Fibroblast of lung (primary cell): ENCODE measurements around the gene SLC17A9. TPM values are rescaled to one million over a fixed set of nuclear protein-coding genes. Genes with fewer than 3 reads are reported as not detected.

ENCODE experiments used
- DNase-seq, 2 donors: peaks; one replicate each; pipeline versions ENCODE4 v3.0.0 to v3.0.0-alpha.2; 2010; ENCODE audit warnings: low read depth in 2 of 2
- H2AFZ ChIP-seq: 2 replicates; pipeline ENCODE4 v1.5.1; 2012; ENCODE audit warnings: low read length, control low read depth, inconsistent platforms
- H3K27ac ChIP-seq: 2 replicates; pipeline ENCODE4 v1.5.1; 2011; ENCODE audit warnings: low read length, control low read depth; ENCODE audit not compliant: insufficient read depth
- H3K27me3 ChIP-seq: 2 replicates; pipeline ENCODE4 v1.5.1; 2011; ENCODE audit warnings: mild to moderate bottlenecking, low read length; ENCODE audit not compliant: control insufficient read depth, insufficient read depth
- H3K36me3 ChIP-seq: 2 replicates; pipeline ENCODE4 v1.5.1; 2011; ENCODE audit warnings: low read length; ENCODE audit not compliant: control insufficient read depth, insufficient read depth
- H3K4me1 ChIP-seq: 2 replicates; pipeline ENCODE4 v1.5.1; 2011; ENCODE audit warnings: low read length; ENCODE audit not compliant: control insufficient read depth, insufficient read depth; ENCODE audit errors: extremely low read depth
- H3K4me2 ChIP-seq: 2 replicates; pipeline ENCODE4 v1.5.1; 2011; ENCODE audit warnings: low read length, control low read depth; ENCODE audit not compliant: insufficient read depth; ENCODE audit errors: extremely low read depth
- H3K4me3 ChIP-seq, 4 experiments: fragments of 200-600 bp in 1 of 4; sonication (generic) in 1 of 4; replicated peaks in 1 of 4; 2 replicates each; pipeline ENCODE4 v1.5.1; 2011 to 2016; ENCODE audit warnings: low read length in 4 of 4, low read depth in 3 of 4, mild to moderate bottlenecking in 3 of 4, control low read depth in 2 of 4, inconsistent platforms in 1 of 4, mixed read lengths in 1 of 4; ENCODE audit not compliant: insufficient read depth in 1 of 4; ENCODE audit errors: control extremely low read depth in 1 of 4
- H3K79me2 ChIP-seq: 2 replicates; pipeline ENCODE4 v1.5.1; 2012; ENCODE audit warnings: mild to moderate bottlenecking, low read length, inconsistent platforms; ENCODE audit not compliant: control insufficient read depth, insufficient read depth
- H3K9ac ChIP-seq: 2 replicates; pipeline ENCODE4 v1.5.1; 2011; ENCODE audit warnings: mild to moderate bottlenecking, low read length, control low read depth; ENCODE audit not compliant: insufficient read depth
- H3K9me3 ChIP-seq: 2 replicates; pipeline ENCODE4 v1.5.1; 2012; ENCODE audit warnings: low read depth, low read length; ENCODE audit not compliant: control insufficient read depth, insufficient read depth
- H4K20me1 ChIP-seq: 2 replicates; pipeline ENCODE4 v1.5.1; 2011; ENCODE audit warnings: low read length; ENCODE audit not compliant: control insufficient read depth, insufficient read depth; ENCODE audit errors: extremely low read depth
- EZH2 ChIP-seq: IDR thresholded peaks from 2 replicates; pipeline ENCODE4 v1.5.1; 2012; ENCODE audit warnings: low read length, control low read depth, mild to moderate bottlenecking; ENCODE audit errors: missing control alignments
- polyA plus RNA-seq, 2 donors: library from polyadenylated mRNA; depleted of rRNA in 1 of 2; stranded (reverse) in 1 of 2; unstranded in 1 of 2; fragments of >200 nt; gene quantifications; 2 replicates each; pipeline ENCODE4 v1.2.1, GENCODE V29; 2011 to 2012; ENCODE audit warnings: missing spikeins in 1 of 2
- total RNA-seq: library from RNA; depleted of rRNA; stranded (reverse); fragments of >200 nt; gene quantifications from 2 replicates; pipeline ENCODE4 v1.2.1, GENCODE V29; 2014
- TF ChIP-seq, protein P1 (sequence below), 2 donors: IDR thresholded peaks in 1 of 2; conservative IDR thresholded peaks in 1 of 2; 1 replicate in 1 of 2; 2 replicates in 1 of 2; pipeline ENCODE4 v1.5.1; 2011 to 2012; ENCODE audit warnings: low read length in 2 of 2, control low read depth in 1 of 2, inconsistent platforms in 1 of 2, low read depth in 1 of 2, mild to moderate bottlenecking in 1 of 2

Gene SLC17A9
- total and polyA plus RNA-seq, 2 donors (not counting 1 experiment from before 2014, with no cell fraction given) = 6.4 to 6.8 TPM

DNA sequence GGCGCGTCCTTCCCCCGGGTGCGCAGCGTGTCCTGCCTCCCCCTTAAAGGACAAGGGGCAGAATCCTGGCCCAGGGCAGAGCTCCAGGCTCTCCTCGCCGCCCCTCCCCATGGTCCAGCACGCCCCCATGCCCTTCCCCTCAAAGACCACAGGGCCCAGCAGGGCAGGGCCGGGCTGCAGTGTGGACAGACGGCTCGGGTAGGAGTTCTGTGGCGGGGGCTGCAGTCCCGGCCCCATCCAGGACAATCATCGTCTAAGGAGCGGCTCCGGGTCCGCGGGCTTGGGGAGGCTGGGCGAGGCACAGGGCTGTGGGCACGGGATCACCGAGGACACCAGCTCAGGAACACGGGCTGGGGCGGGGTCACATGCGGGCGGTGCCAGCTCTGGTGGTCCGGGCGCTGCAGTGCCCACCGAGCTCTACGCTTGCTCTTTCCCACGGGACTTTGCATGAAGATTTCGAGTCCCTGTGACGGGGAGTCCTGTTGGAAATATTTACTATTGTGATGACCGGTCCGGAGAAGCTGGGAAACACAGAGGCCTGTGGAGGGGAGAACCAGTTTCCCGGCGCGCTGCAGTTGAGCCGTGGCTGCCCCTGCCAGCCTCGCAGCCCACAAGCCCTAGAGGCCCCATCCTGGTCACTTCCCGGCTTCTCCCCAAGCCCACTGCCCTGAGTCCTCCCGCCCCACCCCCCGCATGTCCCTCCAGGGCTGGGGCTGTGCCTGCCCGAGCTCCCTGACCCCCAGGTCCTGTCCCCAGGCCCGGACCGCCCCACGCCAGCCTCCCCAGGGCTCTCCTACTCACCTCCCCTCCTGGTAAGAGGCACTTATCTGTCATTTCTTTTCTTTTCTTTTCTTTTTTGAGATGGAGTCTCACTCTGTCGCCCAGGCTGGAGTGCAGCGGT lies 20.6 kb downstream of the SLC17A9 start:
- Histone ChIP-seq H3K4me1 (no peaks in the 10 kb centered on the region), H2AFZ (no peak overlapping the region), H3K27ac (no peak overlapping the region), H3K36me3 (no peaks in the 10 kb centered on the region), H3K4me3 (peak overlapping the region in 1 of 4 experiments; percentile 34), H3K9ac (no peak overlapping the region), H3K27me3 (peaks cover 22% of the 10 kb centered on the region), H3K9me3 (no peaks in the 10 kb centered on the region), H3K79me2 (no peaks in the 10 kb centered on the region), H4K20me1 (no peaks in the 10 kb centered on the region), H3K4me2 (no peak overlapping the region)
- peak; percentile 63 for TF ChIP-seq EZH2
- TF ChIP-seq, protein P1, sequence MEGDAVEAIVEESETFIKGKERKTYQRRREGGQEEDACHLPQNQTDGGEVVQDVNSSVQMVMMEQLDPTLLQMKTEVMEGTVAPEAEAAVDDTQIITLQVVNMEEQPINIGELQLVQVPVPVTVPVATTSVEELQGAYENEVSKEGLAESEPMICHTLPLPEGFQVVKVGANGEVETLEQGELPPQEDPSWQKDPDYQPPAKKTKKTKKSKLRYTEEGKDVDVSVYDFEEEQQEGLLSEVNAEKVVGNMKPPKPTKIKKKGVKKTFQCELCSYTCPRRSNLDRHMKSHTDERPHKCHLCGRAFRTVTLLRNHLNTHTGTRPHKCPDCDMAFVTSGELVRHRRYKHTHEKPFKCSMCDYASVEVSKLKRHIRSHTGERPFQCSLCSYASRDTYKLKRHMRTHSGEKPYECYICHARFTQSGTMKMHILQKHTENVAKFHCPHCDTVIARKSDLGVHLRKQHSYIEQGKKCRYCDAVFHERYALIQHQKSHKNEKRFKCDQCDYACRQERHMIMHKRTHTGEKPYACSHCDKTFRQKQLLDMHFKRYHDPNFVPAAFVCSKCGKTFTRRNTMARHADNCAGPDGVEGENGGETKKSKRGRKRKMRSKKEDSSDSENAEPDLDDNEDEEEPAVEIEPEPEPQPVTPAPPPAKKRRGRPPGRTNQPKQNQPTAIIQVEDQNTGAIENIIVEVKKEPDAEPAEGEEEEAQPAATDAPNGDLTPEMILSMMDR (conservative IDR thresholded peaks at IDR 0.05 in 1 of 2, IDR thresholded peaks at IDR 0.05 in 1 of 2; ENCODE audit: low read depth in 1 of 2, low read length in 2 of 2) = no peak
- DNase-seq = no peak

DNA sequence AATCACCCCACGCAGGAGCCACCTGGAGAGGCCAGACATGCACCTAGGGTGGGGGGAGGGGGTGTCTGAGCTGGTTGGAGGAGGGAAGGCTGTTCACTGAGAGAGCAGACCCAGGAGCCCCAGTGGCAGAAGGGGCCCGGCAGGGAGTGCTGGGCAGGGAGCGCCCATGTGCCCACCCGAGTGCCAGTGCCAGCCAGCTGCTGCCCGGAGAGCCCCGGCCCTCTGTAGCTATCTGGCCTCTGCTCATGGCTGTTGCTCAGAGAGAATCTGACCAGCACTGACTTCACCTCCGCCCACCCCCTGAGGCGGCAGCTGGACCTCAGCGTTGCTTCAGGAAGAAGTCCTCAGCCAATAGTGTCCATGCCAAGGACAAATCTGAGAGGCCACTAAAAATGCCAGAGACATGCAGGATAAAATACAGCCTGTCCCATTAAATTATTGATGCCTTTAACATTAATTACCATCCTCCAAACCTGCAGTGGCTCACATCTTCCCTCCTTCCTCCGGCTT lies 22.8 kb downstream of the SLC17A9 start:
- Histone ChIP-seq H3K4me3 (no peak overlapping the region), H2AFZ (no peak overlapping the region), H4K20me1 (no peaks in the 10 kb centered on the region), H3K9me3 (no peaks in the 10 kb centered on the region), H3K79me2 (no peaks in the 10 kb centered on the region), H3K4me2 (no peak overlapping the region), H3K27ac (no peak overlapping the region), H3K36me3 (no peaks in the 10 kb centered on the region), H3K27me3 (peaks cover 34% of the 10 kb centered on the region), H3K9ac (no peak overlapping the region), H3K4me1 (no peaks in the 10 kb centered on the region)
- TF ChIP-seq, protein P1 (conservative IDR thresholded peaks at IDR 0.05 in 1 of 2, IDR thresholded peaks at IDR 0.05 in 1 of 2; ENCODE audit: low read depth in 1 of 2, low read length in 2 of 2) = no peak
- TF ChIP-seq EZH2 = no peak
- no peak for DNase-seq

DNA sequence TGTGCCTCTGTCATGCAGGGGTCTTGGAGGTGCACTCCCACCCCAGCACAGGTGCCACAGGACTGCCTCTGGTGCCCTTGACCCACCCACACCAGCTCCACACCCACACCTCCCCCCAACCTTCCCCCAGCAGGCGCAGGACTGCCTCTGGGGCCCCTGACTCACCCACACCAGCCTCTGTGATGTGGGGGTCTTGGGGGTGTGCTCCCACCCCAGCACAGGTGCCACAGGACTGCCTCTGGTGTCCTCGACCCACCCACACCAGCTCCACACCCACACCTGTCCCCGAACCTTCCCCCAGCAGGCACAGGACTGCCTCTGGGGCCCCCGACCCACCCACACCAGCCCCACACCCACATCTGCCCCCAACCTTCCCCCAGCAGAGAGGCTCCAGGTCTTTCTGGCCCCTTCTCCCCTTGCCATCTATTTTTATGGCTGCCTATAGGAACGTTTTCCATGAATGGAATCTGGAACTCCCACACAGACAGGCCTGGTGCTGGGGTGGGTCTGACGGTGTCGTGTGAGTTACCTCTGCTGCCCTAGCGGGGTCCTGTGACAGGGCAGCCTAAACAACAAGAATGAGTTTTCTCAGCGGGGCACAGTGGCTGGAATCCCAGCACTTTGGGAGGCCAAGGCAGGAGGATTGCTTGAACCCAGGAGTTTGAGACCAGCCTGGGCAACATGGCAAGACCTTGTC lies 23.5 kb downstream of the SLC17A9 start:
- Histone ChIP-seq H3K79me2 (no peaks in the 10 kb centered on the region), H4K20me1 (no peaks in the 10 kb centered on the region), H3K4me2 (no peak overlapping the region), H3K36me3 (no peaks in the 10 kb centered on the region), H3K4me1 (no peaks in the 10 kb centered on the region), H2AFZ (no peak overlapping the region), H3K9ac (no peak overlapping the region), H3K9me3 (no peaks in the 10 kb centered on the region), H3K4me3 (no peak overlapping the region), H3K27ac (no peak overlapping the region), H3K27me3 (peaks cover 35% of the 10 kb centered on the region)
- no peak for DNase-seq
- no peak for TF ChIP-seq EZH2
